Measurements from ENCODE around the gene STARD7.

DNA sequence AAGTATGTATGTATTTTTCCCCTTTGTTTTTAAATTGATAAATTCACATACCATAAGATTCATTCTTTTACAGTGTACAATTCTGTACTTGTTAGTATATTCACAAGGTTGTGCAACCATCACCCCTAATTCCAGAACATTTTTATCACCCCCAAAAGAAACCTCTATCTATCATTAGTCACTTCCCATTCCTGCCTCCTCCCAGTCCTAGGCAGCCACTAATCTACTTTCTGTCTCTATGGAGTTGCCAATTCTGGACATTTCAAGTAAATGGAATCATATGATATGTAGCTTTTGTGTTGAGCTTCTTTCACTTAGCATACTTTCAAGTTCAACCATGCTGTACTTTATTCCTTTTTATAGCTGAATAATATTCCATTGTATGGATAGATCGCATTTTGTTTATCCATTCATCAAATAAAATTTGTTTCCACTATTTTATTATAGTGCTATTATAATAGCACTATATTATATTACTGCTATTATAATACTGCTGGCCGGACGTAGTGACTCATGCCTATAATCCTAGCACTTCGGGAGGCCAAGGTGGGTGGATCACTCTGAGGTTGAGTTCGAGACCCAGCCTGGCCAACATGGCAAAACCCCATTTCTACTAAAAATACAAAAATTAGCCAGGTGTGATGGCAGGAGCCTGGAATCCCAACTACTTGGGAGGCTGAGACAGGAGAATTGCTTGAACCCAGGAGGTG, 10.9 kb downstream of the STARD7 start:
- TF ChIP-seq EZH2 (IDR thresholded peaks at IDR 0.05) (no peak), POLR2AphosphoS5 (IDR thresholded peaks at IDR 0.05; ENCODE audit: borderline replicate concordance, low read depth, low read length) (no peak), FOXP2 (optimal IDR thresholded peaks at IDR 0.05; ENCODE audit: control extremely low read depth, extremely low read length, insufficient read depth) (no peak)

Measured in SK-N-MC (cell line).